ENCODE results near the gene TRMT1L.

DNA sequence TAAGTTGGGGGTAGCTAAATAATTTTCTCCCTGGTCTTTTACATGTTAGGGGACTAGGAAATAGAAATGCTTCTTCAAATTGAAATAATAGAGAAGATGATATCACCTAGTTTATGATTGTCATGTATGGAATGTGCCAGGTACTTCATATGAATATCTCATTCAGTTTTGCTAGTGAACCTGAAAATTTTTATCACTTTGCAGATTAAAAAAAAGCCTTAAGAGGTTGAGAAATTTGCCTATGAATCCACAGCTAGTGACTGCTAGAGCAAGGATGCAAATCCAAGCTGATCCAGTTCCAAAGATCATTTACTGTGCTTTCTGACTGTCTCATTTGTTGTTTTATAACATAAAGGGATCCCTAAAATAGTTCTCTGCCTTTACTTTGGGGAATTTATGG, 86.7 kb downstream of the TRMT1L start:
- TF ChIP-seq, protein P1, sequence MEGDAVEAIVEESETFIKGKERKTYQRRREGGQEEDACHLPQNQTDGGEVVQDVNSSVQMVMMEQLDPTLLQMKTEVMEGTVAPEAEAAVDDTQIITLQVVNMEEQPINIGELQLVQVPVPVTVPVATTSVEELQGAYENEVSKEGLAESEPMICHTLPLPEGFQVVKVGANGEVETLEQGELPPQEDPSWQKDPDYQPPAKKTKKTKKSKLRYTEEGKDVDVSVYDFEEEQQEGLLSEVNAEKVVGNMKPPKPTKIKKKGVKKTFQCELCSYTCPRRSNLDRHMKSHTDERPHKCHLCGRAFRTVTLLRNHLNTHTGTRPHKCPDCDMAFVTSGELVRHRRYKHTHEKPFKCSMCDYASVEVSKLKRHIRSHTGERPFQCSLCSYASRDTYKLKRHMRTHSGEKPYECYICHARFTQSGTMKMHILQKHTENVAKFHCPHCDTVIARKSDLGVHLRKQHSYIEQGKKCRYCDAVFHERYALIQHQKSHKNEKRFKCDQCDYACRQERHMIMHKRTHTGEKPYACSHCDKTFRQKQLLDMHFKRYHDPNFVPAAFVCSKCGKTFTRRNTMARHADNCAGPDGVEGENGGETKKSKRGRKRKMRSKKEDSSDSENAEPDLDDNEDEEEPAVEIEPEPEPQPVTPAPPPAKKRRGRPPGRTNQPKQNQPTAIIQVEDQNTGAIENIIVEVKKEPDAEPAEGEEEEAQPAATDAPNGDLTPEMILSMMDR (conservative IDR thresholded peaks at IDR 0.05; ENCODE audit: low read length): no peak
- no peak for TF ChIP-seq EZH2phosphoT487 (IDR thresholded peaks at IDR 0.05; ENCODE audit: borderline replicate concordance, low read depth, low read length)

Data from OCI-LY7 (cell line).